ENCODE measurements around the gene DTNBP1.

DNA sequence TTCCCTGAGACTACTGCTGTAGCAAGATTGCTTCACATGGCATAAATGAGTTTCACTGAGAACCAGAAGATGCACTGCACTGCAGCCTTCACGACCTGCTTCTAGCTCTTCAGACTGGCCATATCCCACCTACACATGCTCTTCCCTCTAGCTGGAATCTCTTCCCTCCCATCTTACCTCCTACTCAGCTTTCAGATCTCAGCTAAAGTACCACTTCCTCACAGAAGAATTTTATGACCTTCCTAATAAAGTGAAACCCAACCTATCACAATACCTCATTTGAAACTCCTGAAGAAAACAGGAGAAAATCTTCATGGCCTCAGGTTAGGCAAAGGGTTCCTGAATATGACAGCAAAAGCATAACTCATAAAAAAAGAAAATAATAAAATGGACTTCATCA lies 99.9 kb downstream of the DTNBP1 start:
- no peak for TF ChIP-seq CTCF (conservative IDR thresholded peaks at IDR 0.05; ENCODE audit: low read depth, low read length)
- TF ChIP-seq POLR2A (IDR thresholded peaks at IDR 0.05; ENCODE audit: low read depth, low read length): no peak
- no peak for TF ChIP-seq CHD1 (IDR thresholded peaks at IDR 0.05; ENCODE audit: low read depth, low read length)
- TF ChIP-seq USF2 (IDR thresholded peaks at IDR 0.05; ENCODE audit: low read depth, low read length): no peak
- TF ChIP-seq MAFK (IDR thresholded peaks at IDR 0.05; ENCODE audit: low read depth, low read length): no peak
- TF ChIP-seq BHLHE40 (IDR thresholded peaks at IDR 0.05; ENCODE audit: low read depth, low read length): no peak
- no peak for TF ChIP-seq CEBPB (IDR thresholded peaks at IDR 0.05; ENCODE audit: low read depth, low read length)
- TF ChIP-seq RFX5 (IDR thresholded peaks at IDR 0.05; ENCODE audit: low read depth, low read length): no peak
- TF ChIP-seq SMC3 (IDR thresholded peaks at IDR 0.05; ENCODE audit: low read depth, low read length): no peak
- TF ChIP-seq MAZ (IDR thresholded peaks at IDR 0.05; ENCODE audit: borderline replicate concordance, low read depth, low read length): no peak
- no peak for TF ChIP-seq MXI1 (IDR thresholded peaks at IDR 0.05; ENCODE audit: borderline replicate concordance, low read depth, low read length)
- TF ChIP-seq RAD21 (IDR thresholded peaks at IDR 0.05; ENCODE audit: low read length): no peak
- TF ChIP-seq, protein P1, sequence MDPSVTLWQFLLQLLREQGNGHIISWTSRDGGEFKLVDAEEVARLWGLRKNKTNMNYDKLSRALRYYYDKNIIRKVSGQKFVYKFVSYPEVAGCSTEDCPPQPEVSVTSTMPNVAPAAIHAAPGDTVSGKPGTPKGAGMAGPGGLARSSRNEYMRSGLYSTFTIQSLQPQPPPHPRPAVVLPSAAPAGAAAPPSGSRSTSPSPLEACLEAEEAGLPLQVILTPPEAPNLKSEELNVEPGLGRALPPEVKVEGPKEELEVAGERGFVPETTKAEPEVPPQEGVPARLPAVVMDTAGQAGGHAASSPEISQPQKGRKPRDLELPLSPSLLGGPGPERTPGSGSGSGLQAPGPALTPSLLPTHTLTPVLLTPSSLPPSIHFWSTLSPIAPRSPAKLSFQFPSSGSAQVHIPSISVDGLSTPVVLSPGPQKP (IDR thresholded peaks at IDR 0.05; ENCODE audit: borderline replicate concordance, low read depth, low read length): no peak
